ENCODE data around the gene NME9.

NME9 gene

DNA sequence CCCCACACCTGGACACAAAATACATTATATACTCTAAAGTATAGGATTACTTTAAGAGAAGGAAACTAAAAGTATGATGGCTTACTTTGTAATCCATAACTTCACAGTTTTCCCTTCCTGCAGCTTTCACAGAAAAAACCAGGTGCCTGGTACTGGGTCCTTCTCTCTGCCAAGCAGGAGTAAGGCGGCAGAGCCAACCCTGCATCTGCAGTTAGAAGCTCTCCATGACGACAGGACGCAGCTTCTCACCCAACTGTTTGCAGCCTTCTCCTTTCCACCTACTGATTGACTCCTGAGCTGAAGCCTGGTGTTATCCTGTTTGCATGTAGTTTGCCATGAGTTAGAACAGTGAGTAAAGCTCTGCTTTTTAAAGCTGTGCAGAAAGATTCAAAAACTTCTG lies 25.4 kb upstream of the NME9 start:
- DNase-seq (ENCODE audit: low read depth), result no peak
- TF ChIP-seq, protein P1, sequence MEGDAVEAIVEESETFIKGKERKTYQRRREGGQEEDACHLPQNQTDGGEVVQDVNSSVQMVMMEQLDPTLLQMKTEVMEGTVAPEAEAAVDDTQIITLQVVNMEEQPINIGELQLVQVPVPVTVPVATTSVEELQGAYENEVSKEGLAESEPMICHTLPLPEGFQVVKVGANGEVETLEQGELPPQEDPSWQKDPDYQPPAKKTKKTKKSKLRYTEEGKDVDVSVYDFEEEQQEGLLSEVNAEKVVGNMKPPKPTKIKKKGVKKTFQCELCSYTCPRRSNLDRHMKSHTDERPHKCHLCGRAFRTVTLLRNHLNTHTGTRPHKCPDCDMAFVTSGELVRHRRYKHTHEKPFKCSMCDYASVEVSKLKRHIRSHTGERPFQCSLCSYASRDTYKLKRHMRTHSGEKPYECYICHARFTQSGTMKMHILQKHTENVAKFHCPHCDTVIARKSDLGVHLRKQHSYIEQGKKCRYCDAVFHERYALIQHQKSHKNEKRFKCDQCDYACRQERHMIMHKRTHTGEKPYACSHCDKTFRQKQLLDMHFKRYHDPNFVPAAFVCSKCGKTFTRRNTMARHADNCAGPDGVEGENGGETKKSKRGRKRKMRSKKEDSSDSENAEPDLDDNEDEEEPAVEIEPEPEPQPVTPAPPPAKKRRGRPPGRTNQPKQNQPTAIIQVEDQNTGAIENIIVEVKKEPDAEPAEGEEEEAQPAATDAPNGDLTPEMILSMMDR (IDR thresholded peaks at IDR 0.05; ENCODE audit: low read depth, low read length, missing control alignments), result no peak
- H3K4me3 ChIP-seq (ENCODE audit: low read depth, low read length), result no peak overlapping the region

DNA sequence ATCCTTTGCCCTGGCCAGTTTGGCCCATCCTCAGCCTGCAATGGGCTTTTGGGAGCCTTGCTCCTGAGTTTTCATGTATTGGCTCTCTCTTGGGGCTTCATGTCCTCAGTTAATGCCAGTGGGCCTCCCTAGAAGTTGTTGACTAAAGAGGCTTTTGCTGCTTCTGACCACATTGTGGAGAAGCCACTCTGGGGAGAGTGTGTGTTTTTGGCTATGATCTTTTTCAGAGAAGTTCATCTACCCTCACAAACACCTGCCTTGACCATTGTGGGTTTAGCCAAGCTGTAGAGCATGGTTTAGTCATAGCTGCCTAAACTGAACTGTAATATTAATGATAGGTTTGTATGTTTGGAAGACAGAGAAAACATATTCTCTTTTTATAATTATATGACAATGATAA lies 24.7 kb upstream of the NME9 start:
- DNase-seq (ENCODE audit: low read depth), result no peak
- H3K4me3 ChIP-seq (ENCODE audit: low read depth, low read length), result no peak overlapping the region
- TF ChIP-seq, protein P1 (IDR thresholded peaks at IDR 0.05; ENCODE audit: low read depth, low read length, missing control alignments), result no peak

DNA sequence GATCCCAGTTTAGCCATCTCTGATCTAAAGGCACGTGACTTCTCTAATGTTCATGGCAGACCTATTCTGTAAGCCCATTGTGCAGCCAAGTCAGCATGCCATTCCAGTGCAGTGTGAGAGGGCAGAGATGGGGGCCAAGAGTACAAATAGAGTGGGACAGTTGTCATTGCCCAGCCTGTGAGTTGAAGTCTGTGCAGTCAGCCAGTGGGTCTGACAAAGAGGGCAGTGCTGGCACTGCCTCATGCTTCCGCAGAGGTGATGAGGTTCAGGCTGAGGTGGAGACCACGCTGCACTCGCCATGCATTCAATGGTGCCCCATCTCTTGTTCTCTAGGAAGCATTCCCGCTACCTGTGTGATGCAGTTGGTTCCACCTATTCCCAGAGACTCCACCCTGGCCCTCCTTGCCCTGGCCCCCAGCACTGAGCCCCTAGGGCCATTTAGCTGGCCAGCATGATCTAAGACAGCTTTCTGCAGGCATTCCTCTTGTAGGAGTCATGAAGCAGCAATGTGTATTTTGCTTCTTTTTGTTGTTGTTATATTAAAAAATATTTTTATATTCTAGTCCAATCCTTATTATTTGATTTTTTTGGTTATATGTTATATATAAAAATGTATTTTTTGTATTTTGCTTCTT lies 22.4 kb upstream of the NME9 start:
- H3K4me3 ChIP-seq (ENCODE audit: low read depth, low read length), result no peak overlapping the region
- DNase-seq (ENCODE audit: low read depth), result no peak
- TF ChIP-seq, protein P1 (IDR thresholded peaks at IDR 0.05; ENCODE audit: low read depth, low read length, missing control alignments), result no peak

DNA sequence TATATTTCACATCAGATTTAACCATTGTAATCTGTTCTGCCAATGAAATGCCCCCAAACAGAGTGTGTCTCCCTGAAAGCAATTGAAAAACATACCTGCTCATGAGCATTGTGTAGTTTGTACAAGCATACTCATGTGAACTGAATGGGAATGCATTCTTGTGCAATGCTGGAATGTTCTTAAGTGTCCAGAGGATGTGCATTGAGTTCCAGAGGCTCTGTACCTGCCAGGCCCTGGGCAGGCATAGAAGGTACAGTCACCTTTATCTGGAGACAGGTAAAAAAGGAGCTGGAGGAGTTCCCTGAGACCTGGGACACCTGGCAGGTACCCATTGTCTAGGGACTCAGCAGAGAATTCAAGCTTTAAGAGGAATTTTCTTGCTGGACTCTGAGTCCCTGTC lies 21.5 kb upstream of the NME9 start:
- no peak for DNase-seq (ENCODE audit: low read depth)
- H3K4me3 ChIP-seq (ENCODE audit: low read depth, low read length), result no peak overlapping the region
- TF ChIP-seq, protein P1 (IDR thresholded peaks at IDR 0.05; ENCODE audit: low read depth, low read length, missing control alignments), result no peak

DNA sequence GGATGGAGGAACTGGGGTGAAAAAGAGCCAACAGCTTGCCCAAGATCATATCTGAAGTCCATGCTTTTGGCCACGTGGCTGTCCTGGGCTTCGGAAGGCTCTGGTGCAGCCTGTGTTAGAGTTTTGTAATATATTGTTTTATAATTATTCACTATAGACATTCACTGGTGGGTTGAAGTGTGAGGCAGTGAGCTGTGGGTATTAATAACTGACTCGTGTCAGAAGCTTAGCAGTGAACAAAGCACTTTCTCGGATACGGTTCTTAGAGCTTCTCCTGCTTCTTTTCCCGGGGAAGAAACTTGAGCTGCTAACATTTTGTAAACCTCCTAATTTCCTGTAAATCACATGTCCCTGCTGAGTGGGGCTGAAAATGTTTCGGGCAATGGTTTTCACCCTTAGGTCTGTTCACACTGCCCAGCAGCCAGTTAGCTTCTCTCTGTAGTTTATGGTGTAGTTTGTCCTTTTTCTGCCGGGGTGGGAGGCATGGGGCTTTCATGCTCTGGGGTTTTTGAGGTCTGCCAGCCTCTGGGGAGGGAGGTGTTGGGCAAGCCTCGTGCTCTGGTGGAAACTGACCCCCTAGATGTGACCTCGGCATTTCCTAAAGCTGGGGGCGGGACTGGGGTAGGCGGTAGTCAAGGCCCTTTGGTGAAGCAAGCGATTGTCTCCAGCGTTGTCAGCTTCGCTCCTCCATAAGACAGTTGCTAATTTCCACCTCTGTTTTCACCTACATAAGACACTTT lies 20.4 kb upstream of the NME9 start:
- no peak overlapping the region for H3K4me3 ChIP-seq (ENCODE audit: low read depth, low read length)
- DNase-seq (ENCODE audit: low read depth), result no peak
- TF ChIP-seq, protein P1 (IDR thresholded peaks at IDR 0.05; ENCODE audit: low read depth, low read length, missing control alignments), result no peak

DNA sequence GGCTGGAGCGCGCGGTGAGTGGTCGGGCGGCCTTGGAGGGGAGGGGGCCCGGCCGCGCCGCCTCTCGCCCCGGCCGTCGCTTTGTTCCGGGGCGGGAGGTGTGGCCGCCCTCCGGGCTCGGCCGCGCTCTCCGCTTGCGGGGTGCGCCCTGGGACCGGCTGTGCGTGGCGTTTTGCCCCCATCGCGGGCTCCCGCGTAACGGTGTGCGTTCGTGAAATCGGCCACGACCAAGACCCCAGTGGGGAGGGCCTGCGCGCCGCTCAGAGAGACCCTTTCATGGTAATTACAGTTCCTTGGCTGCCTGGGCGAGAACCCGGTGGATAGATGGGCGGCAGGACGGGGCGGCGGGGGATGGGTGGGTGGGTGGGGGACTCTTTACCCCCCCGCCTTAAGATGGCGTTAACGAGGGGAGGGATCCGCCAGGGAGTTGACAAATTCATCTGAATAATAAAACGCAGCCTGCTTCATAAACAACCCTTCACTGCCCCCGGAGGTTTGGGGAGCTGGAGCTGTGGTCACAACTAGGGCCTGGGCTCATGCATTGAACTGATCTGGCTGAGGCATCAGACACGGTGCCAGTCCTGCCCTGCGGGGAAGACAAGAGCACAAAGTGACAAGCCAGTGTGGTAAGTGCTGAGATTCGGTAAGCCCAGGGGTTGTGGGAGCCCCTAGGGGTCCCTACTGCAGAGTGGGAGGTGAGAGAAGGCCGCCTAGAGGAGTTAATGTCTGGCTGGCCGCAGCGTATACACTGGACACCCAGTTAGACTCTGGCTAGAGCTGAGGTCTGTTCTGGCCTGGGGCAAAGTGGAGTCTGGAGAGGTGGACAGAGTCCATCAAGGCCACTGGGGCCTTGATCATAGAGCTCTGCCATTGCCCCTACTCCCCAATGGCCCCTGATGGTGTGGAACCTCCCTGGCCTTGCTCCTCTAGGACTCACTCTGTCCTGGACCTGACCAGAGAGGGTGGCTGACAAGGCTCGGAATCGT lies 19.4 kb upstream of the NME9 start:
- no peak for DNase-seq (ENCODE audit: low read depth)
- no peak overlapping the region for H3K4me3 ChIP-seq (ENCODE audit: low read depth, low read length)
- TF ChIP-seq, protein P1 (IDR thresholded peaks at IDR 0.05; ENCODE audit: low read depth, low read length, missing control alignments), result no peak
